HG02571 (cell line): Measurements from ENCODE around the gene APC.

Source experiments
- ATAC-seq: cut with Tn5 transposase; IDR thresholded peaks from one replicate; pipeline ENCODE4 v1.9.1; 2021; ENCODE audit warnings: mild to moderate bottlenecking, moderate library complexity; ENCODE audit not compliant: unreplicated experiment

The APC gene

GRCh38 chr5:112776301-112776856, 38.7 kb downstream of the APC start:
- no peak for ATAC-seq

- no peak for ATAC-seq
These were observed 41.8 kb downstream of the APC start for GRCh38 chr5:112779531-112779930.

DNA sequence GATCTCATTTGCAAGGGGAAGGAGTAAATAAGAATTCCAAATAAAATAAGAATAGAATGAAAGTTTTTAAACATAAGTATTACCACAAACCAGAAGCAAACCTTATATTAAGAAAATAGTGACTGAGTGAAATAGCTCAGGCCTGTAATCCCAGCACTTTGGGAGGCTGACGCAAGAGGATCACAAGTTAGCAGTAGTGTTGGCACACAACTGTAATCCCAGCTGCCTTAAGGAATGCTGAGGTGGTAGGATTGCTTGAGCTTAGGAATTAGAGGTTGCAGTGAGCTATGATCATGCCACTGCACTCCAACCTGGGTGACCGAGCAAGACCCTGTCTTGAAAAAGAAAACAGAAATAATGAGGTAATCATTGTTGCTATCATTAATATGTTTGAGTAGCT, 47.0 kb downstream of the APC start:
- no peak for ATAC-seq

- ATAC-seq = no peak
These were observed 49.6 kb downstream of the APC start for GRCh38 chr5:112787261-112787660.

GRCh38 chr5:112787896-112788295, 50.2 kb downstream of the APC start:
- no peak for ATAC-seq

GRCh38 chr5:112793201-112793600, 55.5 kb downstream of the APC start:
- no peak for ATAC-seq

- no peak for ATAC-seq
These were observed 56.7 kb downstream of the APC start for GRCh38 chr5:112794410-112794809.

- ATAC-seq = no peak
These were observed 57.7 kb downstream of the APC start for GRCh38 chr5:112795342-112795741.

DNA sequence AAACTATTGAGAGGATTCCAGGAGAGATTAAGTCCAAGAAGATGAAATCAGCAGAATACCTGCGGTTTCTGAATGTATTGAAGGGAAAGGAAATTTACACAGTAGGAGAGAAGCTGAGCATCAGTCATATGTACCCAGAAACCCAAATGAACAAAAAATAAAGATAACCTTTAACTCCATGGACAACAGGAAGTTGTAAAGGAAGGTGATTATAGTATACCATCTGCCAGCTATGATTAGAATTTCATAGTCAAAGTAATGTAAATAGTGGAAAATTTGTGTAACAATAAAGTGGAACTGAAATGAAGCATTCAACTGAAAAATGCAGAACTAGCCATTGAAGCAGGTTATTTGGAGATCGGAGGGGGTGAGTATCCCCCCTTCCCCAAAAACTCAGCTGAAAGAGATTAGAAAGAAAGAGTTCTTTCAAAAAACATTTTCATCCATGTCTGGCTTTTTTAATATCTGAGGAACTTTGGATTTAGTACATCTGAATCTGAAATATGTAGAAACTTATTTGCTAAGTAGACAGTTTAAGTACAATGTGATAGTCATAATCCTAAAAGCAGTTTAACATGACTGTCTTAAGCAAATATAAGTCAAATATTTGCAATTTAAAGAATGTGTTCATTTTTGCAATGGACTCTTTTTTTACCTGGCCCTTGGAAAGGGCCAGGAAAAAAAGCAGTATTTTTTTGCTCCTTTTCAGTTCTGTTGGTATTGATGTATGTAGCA, 58.4 kb downstream of the APC start:
- ATAC-seq = no peak

DNA sequence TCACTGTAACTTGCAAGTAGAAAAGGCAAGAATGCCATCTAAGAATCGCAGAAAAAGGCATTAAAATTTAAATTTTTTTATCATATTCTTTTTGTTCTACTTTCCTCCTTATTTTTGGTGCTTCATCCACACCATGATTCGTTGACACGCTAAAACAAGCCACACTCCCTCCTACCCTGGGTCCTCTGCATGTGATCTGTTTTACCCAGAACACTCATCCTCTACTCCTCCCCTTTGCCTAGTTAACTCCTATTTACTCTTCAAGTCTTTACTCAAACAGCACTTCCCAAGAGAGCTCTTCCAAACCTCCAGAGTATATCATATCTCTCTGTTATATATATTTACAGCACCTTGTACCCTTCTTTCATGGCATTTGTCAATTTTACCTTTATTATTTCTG, 62.0 kb downstream of the APC start:
- ATAC-seq = no peak

DNA sequence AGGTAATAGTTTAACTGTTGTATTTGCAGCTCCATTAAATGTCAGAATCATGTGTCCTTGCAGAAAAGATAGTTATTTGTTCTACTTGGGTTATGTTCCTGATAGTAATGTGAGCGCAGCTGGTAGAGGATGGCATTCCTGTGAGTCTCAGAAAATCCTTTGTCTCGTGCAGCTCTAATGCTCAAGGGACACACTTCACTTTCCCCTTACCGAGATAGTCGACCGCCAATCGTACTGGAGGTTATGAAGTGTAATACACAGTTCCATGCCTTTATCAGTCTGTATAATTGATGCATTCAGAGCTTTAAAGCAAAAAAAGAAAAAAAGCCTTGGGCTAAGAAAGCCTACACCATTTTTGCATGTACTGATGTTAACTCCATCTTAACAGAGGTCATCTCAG, 63.2 kb downstream of the APC start:
- no peak for ATAC-seq

GRCh38 chr5:112811023-112811422, 73.3 kb downstream of the APC start:
- no peak for ATAC-seq

GRCh38 chr5:112812549-112812948, 74.9 kb downstream of the APC start:
- ATAC-seq = no peak

- no peak for ATAC-seq
These were observed 82.6 kb downstream of the APC start for GRCh38 chr5:112820246-112820645.

DNA sequence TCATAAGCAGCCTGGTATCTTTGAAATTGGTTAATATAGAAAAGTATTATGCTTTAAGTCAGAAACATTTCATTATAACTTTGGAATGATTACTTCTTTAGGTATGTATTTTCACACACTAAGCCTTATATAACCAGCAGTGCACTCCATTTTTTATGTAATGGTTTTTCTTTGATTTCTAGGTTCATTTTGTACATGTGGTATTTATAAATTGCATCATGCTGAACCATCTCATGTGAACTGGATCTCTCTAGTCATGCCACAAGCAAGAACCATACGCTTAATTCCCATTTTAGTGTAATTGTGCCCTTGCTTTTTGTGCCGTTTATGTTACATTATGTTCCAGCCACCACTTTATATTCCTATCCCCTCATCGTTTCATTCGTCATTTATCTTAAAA, 84.8 kb downstream of the APC start:
- no peak for ATAC-seq

DNA sequence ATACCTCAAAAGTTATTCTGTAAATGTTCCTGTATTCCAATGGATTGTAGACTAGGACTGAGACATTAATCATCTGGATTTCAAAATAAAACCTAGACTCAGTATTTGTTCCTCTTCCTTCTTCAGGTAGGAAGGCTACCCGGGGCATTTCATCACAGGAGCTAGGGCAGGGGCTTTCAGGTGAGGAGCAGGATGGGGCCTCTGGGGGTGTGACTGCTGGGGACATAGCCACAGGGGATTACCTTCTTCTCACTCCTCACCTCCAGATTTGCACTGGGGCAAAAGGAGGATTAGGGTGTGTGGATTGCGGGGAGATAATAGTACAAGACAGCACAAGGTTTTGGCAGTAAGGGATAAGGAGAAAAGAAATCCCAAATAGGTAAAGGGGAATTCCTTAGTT, 85.5 kb downstream of the APC start:
- no peak for ATAC-seq

- ATAC-seq = no peak
These were observed 86.0 kb downstream of the APC start for GRCh38 chr5:112823656-112824055.

- no peak for ATAC-seq
These were observed 86.5 kb downstream of the APC start for GRCh38 chr5:112824197-112824596.

DNA sequence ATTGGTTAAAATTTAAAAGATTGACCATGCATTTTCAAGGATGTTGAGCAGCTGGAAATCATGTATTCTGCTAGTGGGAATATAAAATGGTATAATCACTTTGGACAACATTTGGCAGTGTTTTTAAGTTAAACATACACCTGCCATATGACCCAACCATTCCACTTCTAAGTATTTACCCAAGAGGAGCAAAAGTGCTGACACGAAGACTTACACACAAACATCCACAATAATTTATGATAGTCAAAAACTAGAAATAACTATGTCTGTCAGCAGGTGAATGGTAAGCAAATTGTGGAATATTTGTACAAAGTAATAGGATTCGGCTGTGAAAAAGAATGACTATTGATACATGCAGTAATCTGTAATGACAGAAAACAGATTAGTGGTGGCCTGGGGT, 92.7 kb downstream of the APC start:
- no peak for ATAC-seq

- no peak for ATAC-seq
These were observed 96.3 kb downstream of the APC start for GRCh38 chr5:112833971-112834370.

- ATAC-seq = no peak
These were observed 106.8 kb downstream of the APC start for GRCh38 chr5:112844489-112844888.

- ATAC-seq = no peak
These were observed 108.9 kb downstream of the APC start for GRCh38 chr5:112846556-112846955.

DNA sequence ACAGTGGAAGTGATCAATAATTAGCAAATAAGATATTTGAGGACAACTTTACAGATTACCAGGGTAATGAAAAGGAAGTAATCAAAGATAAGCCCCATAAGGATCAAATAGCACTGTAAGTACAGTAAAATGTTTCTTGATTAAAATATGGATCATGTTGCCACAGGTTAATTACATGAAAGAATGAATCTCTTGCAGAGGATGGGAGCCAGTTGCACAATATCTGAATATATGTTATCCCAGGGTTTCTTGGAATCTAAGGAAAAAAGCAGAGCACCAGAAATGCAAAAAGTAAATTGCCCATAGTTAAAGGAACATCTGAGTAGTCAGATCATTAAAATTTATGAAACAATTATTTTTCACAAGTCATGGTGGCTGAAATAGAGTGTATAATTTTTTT, 109.6 kb downstream of the APC start:
- ATAC-seq = no peak
